ENCODE measurements around the gene SAMD8.
A peak's percentile ranks its signal among the peaks of the same experiment; 100 is the strongest.

SAMD8 gene

DNA sequence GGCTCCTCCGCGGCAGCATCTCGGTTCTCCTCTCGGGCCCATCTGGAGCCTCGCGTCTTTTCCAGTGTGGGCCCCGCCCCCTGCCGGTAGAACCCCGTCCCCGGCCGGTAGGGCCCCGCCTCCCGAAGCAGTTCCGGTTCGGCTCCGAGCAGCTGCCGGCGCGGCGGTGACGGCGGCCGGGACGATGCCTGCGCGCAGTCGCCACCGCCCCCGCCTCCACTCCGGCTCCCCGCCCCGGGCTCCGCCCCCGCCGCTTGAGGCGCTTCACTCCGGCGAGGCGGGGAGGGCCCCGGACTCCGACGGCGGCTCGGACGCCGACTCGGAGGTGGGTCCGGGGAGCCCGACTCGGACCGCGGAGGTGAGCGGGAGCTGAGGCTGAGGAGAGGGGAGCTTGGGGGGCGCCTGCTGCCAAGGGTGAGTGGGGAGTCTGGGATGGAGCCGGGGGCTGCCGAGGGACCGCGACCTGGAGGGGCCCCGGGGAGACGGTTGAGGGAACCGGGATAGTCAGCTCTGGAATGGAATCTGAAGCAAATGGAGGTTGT lies at the start of gene SAMD8:
Gene SAMD8, plus strand, starts transcription at position 292 of the 542 bp plus-strand sequence. CDS start 38,873 bp downstream, outside the sequence.
- DNase-seq: peak; percentile 74 to 84

DNA sequence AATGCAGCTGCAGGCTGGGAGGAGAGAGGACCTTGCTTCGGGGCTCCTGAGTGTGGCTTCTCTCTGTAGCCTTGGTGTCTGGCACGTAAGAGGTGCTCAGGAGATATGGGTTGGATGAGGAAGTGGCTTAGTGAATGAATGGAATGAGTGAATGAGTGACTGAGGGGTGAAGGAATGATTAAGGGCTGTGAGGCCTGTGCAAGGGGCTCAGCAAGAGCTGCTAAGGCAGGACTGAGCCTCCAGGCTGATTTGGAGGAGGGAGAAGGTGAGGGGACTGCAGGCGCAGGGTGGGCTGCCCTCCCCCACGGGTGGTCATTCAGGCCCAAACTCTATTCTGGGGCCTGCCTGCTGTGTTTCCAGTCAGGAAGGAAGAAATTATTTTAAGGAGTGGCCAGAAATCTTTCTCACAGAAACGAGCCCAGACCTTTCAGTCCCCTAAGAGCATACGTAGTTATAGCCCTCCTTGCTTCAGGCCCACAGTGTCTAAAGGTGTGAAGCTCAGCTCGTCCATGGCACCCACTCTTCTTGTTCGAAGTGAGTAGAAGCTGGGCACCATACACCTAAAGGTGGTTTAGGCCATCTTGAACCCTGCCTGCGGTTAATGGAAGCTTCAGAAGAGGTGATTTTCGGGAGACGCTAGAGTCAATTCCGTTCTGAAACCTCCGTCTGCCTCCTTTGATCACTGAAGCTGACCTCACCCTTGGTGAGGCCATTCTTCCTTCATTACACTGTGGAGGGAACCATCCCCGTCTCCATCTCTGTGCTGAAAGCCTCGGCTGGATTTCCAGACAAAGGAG lies 49.5 kb upstream of the SAMD8 start:
- no peak for DNase-seq

- no peak for DNase-seq
These were observed 48.8 kb upstream of the SAMD8 start for GRCh38 chr10:75062506-75063299.

DNA sequence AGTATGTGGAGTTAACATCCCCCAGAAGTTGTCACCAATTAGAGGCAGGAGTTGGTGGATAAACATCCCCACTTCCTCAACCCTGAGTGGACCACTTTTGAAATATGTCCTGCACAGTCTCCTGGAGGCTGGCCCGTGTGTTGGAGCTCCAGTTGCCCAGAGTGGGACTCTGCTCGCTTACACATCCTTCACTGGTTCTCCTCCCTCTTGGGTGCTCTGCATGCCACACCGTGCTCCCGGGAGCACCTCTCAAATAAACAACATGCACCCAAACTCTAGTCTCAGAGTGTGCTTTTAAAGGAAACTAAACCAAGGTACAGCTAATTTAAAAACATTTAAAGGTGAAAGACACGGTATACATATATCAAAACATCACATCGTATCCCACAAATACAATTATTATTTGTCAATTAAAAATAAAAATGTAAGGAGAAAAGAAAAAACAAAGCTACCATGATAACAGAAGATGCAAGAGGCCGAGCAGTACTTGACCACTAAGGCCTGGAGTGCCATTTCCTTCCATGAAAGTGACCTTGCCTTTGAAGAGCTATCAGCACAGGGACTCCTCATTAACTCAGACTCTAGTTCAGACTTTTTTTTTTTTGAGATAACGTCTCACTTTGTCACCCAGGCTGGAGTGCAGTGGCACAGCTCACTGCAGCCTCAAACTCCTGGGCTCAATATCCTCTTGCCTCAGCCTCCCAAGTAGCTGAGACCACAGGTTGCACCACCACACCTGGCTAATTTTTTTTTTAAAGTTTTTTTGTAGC lies 47.8 kb upstream of the SAMD8 start:
- no peak for DNase-seq

- DNase-seq: no peak
These were observed 46.4 kb upstream of the SAMD8 start for GRCh38 chr10:75065076-75065475.

GRCh38 chr10:75066271-75066670 lies 45.2 kb upstream of the SAMD8 start:
- DNase-seq: no peak

DNA sequence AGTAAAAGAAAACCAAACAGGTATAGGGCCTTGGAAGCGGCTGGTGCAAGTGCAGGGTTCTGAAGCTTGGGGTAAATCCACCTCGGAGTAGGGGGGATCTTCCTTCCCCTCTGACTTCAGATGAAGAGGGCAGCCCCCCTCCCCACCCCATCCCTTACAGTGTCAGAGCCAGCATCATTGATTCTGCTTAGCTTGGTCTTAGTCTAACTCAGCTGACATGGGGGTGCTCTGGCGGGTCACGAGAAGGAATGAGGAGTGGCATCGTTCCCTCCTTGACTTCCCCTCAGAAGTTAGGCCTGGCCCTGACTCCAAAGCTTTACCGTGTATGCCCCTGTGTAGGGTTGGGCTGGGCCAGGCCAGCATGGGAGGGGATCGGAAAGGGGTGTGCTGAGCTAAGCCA lies 44.2 kb upstream of the SAMD8 start:
- DNase-seq: no peak

DNA sequence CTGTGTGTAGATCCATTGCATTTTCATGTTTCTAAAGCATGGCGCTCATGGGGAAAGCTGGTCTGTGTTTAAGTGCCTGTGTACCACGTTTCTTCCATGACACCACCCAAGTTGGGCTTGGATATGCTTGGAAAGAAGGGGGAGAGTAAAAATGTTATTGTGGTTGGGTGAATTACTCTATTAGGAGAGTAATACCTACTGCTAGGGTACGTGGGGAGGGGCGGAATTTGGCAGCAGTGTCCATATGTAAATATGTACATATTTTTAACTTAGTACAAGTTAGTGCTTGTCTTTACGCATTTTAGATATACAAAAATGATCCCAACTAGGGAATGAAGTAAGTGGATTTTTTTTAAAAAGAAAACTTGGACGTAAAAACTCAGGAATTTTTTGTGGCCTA lies 42.9 kb upstream of the SAMD8 start:
- no peak for DNase-seq

GRCh38 chr10:75070476-75070875 lies 41.0 kb upstream of the SAMD8 start:
- DNase-seq: no peak

DNA sequence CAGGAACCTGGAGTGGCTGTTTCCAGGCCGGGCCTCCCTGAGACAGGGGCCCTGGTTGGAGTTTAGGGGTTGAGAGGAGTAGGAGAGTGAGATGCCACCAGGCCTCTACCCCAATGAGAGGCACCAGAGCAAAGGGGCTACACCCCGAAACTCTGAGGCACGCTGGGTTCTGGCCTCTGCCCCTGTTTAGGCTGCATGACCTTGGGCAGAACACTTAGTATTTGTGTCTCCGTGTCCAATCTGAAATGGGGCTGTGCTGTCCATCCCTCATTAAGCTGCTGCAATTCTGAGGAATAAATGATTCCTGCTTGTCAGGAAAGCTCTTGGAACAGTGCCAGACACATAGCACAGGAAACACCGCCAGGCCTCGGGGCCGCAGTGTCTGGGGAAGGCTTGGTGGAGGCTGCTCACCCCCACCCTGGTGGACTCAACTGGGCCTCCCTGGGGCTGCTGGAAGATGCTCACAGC lies 40.5 kb upstream of the SAMD8 start:
- DNase-seq: no peak

DNA sequence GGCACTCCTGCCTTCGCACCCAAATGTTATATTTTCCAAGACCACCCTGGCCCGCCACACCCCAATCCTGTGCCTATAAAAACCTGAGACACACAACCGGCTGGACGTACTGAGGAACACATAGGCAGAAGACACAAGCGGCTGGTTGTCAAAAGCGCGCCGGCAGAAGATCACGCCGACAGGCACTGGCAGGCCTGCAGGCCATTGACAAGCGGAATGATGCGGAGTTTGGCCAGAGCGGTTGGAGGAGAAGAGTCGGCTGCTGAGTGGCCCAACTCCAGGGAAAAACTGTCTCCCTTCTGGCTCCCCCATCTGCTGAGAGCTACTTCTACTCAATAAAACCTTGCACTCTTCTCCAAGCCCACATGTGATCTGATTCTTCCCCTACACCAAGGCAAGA lies 39.7 kb upstream of the SAMD8 start:
- DNase-seq: no peak

DNA sequence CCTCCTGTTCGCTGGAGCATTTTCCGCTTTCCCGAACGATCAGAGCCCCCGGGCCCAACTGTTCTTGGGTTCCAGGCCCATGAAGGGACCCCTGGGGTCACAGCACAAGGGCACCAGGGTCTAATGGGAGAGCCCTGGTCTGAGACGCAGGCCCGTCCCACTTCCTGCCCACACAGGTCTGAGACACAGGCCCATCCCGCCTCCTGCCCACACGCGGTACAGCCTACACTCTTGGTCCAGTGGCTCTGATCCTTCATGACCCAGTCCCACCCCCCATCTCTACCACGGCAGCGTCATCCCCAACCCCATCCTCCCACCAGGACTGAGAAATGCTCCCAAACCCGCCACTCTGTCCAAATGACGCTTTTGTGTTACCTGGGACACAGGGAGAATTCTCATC lies 38.7 kb upstream of the SAMD8 start:
- DNase-seq: no peak

GRCh38 chr10:75073442-75073841 lies 38.0 kb upstream of the SAMD8 start:
- DNase-seq: no peak

DNA sequence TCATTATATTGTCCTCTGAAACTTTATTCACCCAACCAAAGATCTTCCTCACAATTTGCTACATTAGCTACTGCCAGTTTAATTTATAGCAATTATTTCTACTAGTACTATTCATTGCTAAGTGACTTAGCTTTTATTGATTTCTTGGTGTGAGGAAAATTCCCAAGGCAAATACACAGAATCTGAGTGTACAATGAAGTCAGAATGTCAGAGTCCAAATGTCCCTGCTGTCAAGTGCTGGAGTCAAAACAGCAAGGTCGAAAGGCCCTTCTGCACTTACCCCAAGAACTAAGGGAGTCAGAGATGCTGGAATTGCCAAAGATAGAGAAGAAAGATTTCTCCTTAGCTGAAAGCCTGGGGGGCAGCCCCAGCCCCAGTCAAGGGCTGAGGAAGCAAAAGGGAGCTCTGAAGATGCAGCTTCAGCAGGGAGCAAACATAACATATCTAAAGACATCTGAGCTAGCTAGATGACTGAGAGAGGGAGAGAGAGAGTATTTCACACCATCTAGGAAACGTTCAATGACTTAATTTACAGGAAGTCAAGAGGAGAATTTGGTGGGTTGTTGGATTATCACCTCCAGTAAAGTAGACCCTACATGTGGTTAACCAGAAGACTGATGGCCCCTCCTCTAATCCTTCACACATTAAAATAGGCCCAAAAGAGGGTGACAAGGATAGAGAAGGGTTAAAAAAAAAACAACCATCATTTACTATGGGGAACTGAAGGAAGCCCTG lies 36.6 kb upstream of the SAMD8 start:
- DNase-seq: no peak

- DNase-seq: no peak
These were observed 35.1 kb upstream of the SAMD8 start for GRCh38 chr10:75076348-75076747.

GRCh38 chr10:75079436-75080083 lies 31.9 kb upstream of the SAMD8 start:
- no peak for DNase-seq

DNA sequence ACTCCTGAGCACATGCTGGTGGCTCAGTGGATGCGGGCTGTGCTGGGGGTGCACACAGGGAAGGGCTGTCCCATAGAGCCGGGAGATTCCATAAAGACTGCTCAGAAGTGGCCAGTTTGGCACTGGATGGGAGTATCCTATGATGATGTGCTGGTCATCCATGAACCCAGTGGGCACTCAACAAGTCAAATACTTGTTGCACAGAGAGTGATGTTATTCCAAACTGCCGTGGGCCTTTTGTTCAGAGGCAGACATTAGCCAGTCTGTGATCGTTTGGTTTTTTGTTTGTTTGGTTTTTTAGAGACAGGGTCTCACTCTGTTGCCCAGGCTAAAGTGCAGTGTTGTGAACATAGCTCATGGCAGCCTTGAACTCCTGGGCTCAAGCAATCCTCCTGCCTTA lies 30.9 kb upstream of the SAMD8 start:
- no peak for DNase-seq

DNA sequence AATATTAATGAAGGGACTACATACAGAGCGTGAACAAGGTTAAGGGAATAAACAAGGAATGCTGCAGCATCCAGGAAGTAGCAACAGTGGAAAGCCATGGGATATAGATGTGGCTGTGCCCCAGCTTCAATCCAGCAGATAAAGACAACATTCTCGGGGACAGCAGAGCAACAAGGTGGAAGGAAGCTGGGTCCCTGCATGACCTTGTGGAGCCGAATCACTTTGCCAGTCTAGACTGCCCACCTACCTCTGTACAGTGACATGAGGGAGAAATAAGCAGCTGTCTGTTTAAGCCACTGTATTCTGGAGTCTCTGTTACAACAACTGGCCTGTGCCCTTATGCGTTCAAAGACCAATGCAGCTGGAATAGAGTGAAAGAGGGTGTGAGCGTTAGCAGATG lies 30.1 kb upstream of the SAMD8 start:
- DNase-seq: no peak

DNA sequence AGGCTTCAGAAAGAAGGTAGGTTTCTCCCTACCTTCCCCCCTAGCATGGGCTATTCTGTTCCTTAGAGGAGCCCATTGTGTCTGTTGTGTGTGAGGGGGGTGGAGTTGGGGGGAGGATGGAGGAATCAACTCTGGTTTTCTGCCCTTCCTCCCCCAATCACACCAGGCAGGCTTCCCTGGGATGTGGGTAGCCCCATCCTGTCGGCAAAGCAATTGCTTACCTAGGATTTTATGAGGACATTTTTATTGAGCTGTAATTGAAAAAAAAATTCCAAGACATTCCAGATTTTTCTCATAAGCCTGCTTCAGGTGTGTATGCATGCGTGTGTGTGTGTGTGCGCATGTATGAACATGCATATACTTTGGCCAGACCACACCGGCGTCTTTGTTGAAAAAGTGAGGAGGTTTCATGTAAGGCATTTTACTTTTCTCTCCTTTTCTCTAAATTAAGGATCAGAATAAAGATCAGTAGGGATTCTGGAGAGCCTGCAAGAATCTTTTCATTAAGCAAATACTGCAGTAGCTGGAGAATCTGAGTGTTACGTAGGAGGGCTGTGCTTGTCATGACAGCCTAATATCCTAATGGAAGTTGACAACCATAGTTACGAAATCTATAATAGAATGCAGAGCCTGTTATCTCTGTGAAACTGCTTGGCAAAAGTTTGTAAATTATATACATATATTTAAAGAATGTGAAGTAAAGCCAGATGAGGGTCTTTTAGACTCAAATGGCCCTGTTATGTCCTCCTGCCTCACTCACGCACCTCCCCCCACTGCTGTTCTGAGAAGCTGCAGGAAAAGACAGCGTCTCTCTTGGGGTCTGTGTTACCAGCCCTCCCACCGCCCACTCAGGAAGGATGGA lies 27.3 kb upstream of the SAMD8 start:
- DNase-seq: no peak

DNA sequence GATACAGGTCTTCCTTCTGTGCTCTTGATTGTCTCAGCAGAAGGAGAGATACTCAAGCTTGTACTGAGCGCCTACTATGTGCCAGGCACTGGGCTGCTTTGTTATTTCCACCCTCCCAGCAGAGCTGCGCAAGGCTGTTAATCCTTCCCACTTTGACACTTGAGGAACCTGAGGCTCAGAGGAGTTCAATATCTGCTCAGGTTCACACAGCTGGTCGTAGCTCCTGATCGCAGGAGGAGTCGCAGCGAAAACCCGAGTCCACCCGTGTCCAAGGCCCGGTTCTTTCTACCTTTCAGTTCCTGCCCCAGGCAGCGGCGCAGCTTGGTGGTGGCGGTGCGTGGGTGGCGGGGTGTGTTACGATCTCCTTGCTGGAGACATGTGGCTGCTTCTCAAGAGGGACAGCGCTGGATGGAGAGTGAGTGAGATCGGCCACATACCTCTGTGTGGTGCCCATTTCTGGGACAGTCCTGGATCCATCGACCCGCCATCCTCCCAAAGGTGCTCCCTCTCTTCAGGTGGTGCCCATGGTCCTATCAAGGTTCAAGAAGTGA lies 26.5 kb upstream of the SAMD8 start:
- DNase-seq: no peak
